T-helper 2 cell (primary cell): ENCODE data around the gene EIF3L.

Source experiments
- DNase-seq, 5 experiments: peaks; one replicate each; pipeline versions ENCODE4 v3.0.0 to v3.0.0-alpha.2; 2012 to 2022

Gene EIF3L

DNA sequence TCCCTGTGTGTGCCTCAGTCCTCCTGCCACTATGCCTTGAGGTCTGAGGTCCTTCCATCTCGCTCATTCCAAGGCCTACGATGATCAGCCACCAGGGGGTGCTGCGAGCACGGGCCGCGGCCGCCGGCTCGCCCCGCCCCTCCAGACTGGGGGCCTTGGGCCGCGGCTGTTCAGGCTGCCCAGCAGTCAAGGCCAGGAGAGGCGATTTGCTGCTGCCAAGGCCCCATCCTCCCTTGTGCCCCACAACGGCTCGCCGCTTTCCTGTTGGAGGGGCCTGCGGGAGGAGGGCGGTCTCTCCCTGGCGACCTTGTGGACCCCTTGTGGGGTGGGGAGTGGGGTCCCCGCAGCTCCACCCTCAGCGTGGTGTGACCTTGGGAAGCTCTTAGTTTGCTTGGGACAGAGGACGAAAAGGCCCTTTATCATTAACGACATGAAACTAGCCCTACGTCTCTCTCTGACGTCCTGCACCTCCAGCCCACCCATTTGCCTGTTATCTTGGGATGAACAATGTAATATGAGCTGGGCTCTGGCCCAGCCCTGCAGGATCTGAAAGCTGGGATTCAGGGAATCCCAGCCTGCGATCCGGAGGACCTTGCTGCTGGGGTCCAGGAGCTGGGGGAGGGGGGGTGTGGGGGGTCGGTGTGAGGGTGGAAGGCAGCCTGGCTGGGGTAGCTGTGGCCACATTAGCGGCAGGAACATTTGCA lies 31.4 kb upstream of the EIF3L start:
- DNase-seq, result peak; percentile 52 to 78 (median 68)

- peak; percentile 36 to 74 (median 48) for DNase-seq
Observed at GRCh38 chr22:37818409-37819104, 30.7 kb upstream of the EIF3L start.

- DNase-seq, result no peak
Observed at GRCh38 chr22:37819105-37819433, 30.1 kb upstream of the EIF3L start.

DNA sequence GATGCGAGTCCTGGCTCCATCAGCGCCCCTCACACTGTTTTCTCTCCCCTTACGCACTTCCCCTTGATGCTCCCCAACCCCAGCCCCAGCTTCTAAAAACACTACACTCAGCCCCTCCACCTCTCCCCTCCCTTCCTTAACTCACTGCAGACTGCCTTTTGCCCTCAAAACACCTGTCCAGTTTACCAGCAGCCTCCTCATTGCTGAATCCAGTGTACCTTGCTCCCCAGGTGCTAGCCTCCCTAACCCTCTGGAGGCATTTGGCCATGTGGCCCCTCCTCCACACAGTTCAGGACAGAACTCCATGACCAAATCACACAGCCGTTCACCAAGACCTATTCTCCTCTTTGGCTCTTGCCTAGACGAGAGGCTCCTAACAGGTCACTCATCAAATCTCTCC lies 28.9 kb upstream of the EIF3L start:
- DNase-seq, result no peak

- no peak for DNase-seq
Observed at GRCh38 chr22:37822079-37822833, 27.0 kb upstream of the EIF3L start.

DNA sequence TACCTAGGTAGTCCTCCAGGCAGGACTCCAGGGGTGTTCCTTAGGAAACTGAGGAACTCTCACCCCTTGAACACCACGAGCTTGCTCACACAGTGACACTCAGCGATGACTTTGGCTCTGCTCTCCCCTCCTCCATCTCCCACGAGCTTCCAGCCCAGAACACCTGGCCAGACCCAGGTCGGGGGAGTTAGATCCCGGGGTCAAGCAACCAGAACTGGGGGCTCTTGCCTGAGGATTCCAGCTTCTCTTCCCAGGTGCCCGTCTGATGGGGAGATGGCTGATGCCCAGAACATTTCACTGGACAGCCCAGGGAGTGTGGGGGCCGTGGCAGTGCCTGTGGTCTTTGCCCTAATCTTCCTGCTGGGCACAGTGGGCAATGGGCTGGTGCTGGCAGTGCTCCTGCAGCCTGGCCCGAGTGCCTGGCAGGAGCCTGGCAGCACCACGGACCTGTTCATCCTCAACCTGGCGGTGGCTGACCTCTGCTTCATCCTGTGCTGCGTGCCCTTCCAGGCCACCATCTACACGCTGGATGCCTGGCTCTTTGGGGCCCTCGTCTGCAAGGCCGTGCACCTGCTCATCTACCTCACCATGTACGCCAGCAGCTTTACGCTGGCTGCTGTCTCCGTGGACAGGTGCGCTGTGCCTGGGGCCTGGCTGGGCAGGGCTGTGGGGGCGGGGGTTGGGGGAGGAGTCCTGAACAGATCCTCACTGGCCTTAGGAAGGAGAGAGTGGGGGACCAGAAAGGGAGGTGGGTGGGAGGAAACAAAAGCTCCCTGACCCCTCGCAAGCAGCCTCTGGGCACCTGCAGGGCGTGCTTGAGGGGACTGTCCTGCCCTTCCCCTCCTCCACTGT lies 25.9 kb upstream of the EIF3L start, which contains the start of gene GALR3:
Gene GALR3 (plus strand): TSS at position 249 of the 852 bp plus-strand sequence. CDS start 25 bp downstream, at position 274.
- no peak for DNase-seq

DNA sequence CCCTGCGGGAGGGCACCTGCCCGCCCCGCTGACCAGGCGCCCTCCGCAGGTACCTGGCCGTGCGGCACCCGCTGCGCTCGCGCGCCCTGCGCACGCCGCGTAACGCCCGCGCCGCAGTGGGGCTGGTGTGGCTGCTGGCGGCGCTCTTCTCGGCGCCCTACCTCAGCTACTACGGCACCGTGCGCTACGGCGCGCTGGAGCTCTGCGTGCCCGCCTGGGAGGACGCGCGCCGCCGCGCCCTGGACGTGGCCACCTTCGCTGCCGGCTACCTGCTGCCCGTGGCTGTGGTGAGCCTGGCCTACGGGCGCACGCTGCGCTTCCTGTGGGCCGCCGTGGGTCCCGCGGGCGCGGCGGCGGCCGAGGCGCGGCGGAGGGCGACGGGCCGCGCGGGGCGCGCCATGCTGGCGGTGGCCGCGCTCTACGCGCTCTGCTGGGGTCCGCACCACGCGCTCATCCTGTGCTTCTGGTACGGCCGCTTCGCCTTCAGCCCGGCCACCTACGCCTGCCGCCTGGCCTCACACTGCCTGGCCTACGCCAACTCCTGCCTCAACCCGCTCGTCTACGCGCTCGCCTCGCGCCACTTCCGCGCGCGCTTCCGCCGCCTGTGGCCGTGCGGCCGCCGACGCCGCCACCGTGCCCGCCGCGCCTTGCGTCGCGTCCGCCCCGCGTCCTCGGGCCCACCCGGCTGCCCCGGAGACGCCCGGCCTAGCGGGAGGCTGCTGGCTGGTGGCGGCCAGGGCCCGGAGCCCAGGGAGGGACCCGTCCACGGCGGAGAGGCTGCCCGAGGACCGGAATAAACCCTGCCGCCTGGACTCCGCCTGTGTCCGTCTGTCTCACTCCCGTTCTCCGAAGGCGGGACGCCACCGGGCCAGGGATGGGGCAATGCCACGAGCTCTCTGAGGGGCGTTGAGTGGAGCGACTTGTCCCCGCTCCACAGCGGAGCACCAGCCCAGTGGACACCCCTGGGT lies 24.3 kb upstream of the EIF3L start:
- peak in 1 of 5 experiments; percentile 81 for DNase-seq

DNA sequence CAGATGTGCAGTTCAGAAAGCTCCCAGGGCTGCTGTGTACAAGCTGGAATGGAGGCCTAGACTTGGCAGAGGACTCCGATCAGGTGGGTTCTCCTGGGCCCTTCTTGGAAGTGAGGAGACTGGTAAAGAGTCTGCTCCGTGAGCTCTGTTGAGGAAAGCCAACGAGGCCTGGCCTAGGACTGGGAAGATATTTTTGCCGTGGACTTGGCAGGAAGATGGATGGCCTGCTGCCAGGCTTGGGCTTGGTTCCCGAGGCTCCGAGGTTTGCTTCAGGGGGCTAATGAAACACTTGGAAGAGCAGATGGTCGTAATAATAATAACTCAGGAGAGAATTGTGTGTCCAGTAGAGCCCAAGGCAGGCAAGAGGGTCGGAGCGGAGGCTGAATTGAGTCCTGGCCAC lies 22.2 kb upstream of the EIF3L start:
- DNase-seq, result no peak

- no peak for DNase-seq
Observed at GRCh38 chr22:37830093-37830842, 19.0 kb upstream of the EIF3L start.

- no peak for DNase-seq
Observed at GRCh38 chr22:37831472-37831871, 17.7 kb upstream of the EIF3L start.

DNA sequence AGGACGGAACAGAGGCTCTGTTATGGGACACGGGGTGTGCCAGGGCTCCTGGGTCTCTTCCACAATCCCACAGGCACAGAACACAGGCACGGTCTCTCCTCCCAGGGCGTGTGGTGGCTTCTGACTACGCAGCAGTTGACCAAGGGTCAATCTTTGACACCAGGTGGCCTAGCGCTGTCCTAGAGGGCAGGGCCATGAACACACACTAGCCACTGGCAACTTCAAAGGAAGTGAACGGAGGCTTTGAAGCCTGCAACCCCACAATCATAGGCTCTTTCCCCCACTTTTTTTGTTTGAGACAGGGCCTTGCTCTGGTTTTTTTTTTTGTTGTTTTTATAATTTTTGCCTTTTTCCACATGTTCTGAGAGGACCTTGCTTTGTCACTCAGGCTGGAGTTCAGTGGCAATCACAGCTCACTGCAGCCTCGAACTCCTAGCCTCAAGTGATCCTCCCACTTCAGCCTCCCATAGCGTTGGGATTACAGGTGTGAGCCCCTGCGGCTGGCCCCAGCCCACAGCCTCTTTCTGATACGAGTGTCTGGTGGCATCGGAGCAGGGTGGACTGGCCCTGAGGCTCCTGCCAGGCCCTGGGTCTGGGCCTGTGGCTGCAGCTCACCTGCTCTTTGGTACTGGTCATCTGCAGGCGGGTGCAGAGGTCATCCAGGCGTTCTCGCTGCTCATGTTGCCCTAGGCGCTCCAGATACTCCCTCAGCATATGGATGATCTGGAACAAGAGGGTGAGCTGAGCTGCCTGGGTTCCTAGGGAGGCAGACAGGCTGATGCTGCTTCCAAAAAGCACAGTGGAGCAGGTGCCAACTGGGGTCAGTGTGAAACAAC lies 17.0 kb upstream of the EIF3L start:
- no peak for DNase-seq

- no peak for DNase-seq
Observed at GRCh38 chr22:37842015-37842793, 7.0 kb upstream of the EIF3L start.

DNA sequence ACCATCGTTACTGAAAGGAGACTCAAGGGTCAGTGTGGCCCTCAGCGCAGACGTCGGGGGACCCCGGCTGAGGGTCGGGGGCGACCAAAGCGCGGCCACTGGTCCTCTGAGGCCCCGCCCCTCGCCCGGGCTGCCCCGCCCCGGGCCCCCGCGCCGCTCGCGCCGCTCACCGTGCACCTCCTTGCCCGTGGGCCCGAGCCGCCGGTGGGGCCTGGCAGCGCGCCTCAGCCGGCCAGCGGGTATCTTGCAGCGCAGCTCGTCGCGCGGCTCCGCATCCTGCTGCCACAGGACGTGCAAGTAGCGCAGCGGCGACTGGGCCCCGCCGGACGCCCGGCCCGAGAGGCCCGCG lies 5.5 kb upstream of the EIF3L start:
- DNase-seq, result peak in 2 of 5 experiments; percentile 19 to 26

DNA sequence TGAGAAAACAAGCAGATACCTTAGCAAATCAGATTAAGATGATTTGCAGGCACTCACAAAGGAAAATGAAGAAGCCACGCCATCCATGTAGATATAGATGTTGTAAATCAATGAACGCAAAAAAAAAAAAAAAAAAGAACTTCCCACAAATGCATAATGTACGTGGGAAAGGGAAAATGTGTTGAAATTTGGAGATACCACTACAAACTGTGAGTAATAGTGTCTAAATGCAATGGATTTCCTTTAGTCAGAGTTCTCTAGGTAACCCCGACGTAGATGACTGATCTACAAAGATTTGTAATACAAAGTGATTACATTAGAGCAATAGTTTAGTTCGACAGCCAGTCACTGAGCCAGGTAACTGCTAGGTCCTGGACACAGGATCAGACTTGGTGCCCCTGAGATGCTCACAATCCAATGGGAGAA lies 4.3 kb upstream of the EIF3L start:
- no peak for DNase-seq

DNA sequence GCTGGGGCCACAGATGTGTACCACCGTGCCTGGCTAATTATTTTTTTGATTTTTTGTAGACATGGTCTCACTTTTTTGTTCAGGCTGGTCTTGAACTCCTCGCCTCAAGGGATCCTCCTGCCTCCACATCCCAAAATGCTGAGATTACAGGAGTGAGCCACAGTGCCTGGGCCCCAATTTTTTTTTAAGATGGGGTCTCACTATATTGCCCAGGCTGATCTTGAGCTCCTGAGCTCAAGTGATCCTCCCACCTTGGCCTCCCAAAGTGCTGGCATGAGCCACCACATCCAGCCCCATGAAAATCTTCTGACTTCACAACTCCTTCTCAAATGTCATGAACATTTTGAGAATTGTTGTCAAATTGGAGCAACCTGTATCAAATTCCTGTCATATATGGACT lies 2.8 kb upstream of the EIF3L start:
- no peak for DNase-seq

GRCh38 chr22:37848587-37849088 lies 581 bp upstream of the EIF3L start:
- peak in 1 of 5 experiments; percentile 66 for DNase-seq

DNA sequence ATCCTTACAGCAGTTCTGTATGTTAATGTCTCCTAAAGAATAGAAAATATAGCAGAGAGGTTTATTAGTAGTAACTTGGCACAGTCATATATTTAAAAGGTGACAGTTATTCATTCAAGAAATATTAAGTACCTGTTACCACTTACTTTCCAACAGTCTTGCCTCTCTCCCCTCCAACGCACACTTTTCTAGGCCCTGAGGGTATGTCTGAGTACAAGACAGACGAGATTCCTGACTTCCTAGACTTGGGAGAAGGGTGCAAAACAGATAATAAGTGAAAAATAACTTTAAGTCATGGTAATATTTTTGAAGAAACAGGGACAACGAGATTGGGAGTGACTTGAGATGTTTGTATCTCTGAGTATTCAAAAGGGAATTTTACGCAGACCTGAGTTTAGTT lies 1.6 kb downstream of the EIF3L start:
- DNase-seq, result no peak

DNA sequence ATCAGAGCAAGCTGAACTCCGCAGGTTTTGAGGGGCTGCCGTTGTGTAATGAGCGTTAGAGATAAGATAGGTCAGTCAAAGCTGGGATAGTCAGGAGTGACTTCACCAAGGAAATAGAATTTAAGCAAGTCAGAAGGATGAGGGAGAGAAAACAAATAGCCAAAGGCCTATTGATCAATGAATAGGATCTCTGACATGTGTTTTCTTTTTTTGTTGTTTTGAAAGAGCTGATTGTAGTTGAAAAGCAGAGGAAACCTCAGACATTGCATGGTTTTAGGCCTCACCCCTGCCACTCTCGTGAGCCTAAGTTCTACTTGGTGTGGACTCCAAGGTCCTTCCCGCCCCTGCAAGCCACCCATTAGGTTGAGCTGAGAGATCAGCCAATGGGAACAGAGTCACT lies 3.2 kb downstream of the EIF3L start:
- no peak for DNase-seq

- DNase-seq, result no peak
Observed at GRCh38 chr22:37854946-37855345, 5.7 kb downstream of the EIF3L start.
